K562 (cell line): ENCODE results near the gene NKIRAS2. TPM values are rescaled to one million over a fixed set of nuclear protein-coding genes. Genes with fewer than 3 reads are reported as not detected.

ENCODE experiments used
- POLR2A ChIP-seq: fragments of 450-650 bp; conservative IDR thresholded peaks from 2 replicates; pipeline ENCODE4 v1.6.1; 2016
- SLC30A9 ChIP-seq: fragments of 250-450 bp; sonication (Bioruptor Pico); IDR thresholded peaks from 2 replicates; pipeline ENCODE4 v1.8.0; 2022; ENCODE audit warnings: mild to moderate bottlenecking, moderate library complexity
- SREBF1 ChIP-seq: fragments of 150-350 bp; IDR thresholded peaks from 2 replicates; pipeline ENCODE4 v1.6.1; 2014; ENCODE audit warnings: antibody characterized with exemption, low read depth, low read length, borderline replicate concordance
- TSHZ1 ChIP-seq: fragments of 250-450 bp; sonication (Bioruptor Pico); IDR thresholded peaks from 2 replicates; pipeline ENCODE4 v1.4.0; 2020; ENCODE audit warnings: mild to moderate bottlenecking, moderate library complexity
- ZNF311 ChIP-seq: fragments of 250-450 bp; sonication (Bioruptor Pico); IDR thresholded peaks from 2 replicates; pipeline ENCODE4 v1.4.0; 2020; ENCODE audit warnings: mild to moderate bottlenecking, moderate library complexity
- polyA plus RNA-seq, 8 experiments: library from polyadenylated mRNA; depleted of rRNA in 4 of 8; stranded (reverse) in 5 of 8; unstranded in 3 of 8; fragments of >200 nt; fragmentation: Nextera tagmentation in 2 of 8; fragmentation: Illumina TruSeq in 1 of 8; extraction: Ambion mirVana in 2 of 8; extraction: Trizol in 1 of 8; gene quantifications; 2 replicates each; pipeline versions ENCODE4 v1.2.1 to v1.2.3, GENCODE V29; 2011 to 2014; ENCODE audit warnings: inconsistent platforms in 1 of 8, missing spikeins in 1 of 8
- total RNA-seq, 7 experiments: library from RNA; depleted of rRNA in 6 of 7; stranded (reverse); fragments of >200 nt in 6 of 7; fragmentation: Illumina TruSeq in 2 of 7; extraction: Trizol in 2 of 7; gene quantifications; 2 replicates each; pipeline versions ENCODE4 v1.2.1 to v1.2.3, GENCODE V29; 2011 to 2021; ENCODE audit warnings: low replicate concordance in 1 of 7
- TF ChIP-seq, protein P1 (sequence below): fragments of 450-650 bp; IDR thresholded peaks from 2 replicates; pipeline ENCODE4 v1.6.1; 2017; ENCODE audit warnings: antibody characterized with exemption, mild to moderate bottlenecking
- TF ChIP-seq, protein P2 (sequence below): fragments of 450-650 bp; IDR thresholded peaks from 2 replicates; pipeline ENCODE4 v1.6.1; 2018; ENCODE audit not compliant: partially characterized antibody
- TF ChIP-seq, protein P3 (sequence below): sonication (generic); formaldehyde crosslinking; IDR thresholded peaks from 2 replicates; pipeline ENCODE4 v1.8.1; 2023; ENCODE audit warnings: missing genetic modification reagents, mild to moderate bottlenecking, borderline replicate concordance

NKIRAS2 gene
- total and polyA plus RNA-seq, 9 of the 15 experiments (the other 6 are each of a cell fraction or from before 2014, with no cell fraction given): 10.1 to 65.5 (median 29.8) TPM

DNA sequence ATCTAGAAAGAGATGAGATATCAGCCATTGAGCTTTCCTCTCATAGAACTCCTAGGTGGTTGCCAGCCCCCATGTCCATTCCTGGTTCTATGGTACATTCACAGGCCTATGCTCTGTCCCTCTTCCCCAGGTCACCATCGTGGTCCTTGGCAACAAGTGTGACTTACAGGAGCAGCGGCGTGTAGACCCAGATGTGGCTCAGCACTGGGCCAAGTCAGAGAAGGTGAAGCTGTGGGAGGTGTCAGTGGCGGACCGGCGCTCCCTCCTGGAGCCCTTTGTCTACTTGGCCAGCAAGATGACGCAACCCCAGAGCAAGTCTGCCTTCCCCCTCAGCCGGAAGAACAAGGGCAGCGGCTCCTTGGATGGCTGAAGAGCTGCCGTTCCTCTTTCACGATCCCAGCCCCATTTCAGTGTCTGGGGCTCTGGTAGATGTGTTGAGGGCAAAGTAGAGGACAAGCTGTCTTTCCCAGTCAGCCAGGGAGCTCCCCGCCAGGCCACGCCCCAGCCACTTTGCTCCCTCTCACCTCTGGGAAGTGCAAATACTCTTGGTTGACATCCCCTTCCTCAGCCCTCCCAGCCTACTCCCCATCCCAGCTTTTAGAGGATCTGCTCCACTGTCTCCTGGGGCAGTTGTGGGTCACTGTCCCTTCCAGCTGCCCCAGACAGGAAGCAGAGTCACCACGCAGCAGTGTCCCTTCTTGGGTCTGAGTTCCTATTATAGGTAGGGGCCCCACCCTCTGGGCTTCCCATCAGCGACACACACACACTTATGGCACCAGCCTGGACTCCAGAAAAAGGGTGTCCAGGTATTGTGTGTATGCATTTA, 3.8 kb downstream of the NKIRAS2 start (continued):
- TF ChIP-seq TSHZ1 (CRISPR knock-in tag) (peak; percentile 5; the same call in 1 of the 2 replicates), POLR2A (0 out of 2 replicates have a peak, but pooled peaks have one; percentile 25), SREBF1 (no peak), SLC30A9 (CRISPR knock-in tag) (no peak), ZNF311 (CRISPR knock-in tag) (peak; percentile 87)
- TF ChIP-seq, protein P1, sequence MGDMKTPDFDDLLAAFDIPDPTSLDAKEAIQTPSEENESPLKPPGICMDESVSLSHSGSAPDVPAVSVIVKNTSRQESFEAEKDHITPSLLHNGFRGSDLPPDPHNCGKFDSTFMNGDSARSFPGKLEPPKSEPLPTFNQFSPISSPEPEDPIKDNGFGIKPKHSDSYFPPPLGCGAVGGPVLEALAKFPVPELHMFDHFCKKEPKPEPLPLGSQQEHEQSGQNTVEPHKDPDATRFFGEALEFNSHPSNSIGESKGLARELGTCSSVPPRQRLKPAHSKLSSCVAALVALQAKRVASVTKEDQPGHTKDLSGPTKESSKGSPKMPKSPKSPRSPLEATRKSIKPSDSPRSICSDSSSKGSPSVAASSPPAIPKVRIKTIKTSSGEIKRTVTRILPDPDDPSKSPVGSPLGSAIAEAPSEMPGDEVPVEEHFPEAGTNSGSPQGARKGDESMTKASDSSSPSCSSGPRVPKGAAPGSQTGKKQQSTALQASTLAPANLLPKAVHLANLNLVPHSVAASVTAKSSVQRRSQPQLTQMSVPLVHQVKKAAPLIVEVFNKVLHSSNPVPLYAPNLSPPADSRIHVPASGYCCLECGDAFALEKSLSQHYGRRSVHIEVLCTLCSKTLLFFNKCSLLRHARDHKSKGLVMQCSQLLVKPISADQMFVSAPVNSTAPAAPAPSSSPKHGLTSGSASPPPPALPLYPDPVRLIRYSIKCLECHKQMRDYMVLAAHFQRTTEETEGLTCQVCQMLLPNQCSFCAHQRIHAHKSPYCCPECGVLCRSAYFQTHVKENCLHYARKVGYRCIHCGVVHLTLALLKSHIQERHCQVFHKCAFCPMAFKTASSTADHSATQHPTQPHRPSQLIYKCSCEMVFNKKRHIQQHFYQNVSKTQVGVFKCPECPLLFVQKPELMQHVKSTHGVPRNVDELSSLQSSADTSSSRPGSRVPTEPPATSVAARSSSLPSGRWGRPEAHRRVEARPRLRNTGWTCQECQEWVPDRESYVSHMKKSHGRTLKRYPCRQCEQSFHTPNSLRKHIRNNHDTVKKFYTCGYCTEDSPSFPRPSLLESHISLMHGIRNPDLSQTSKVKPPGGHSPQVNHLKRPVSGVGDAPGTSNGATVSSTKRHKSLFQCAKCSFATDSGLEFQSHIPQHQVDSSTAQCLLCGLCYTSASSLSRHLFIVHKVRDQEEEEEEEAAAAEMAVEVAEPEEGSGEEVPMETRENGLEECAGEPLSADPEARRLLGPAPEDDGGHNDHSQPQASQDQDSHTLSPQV: peak; percentile 93
- TF ChIP-seq, protein P2, sequence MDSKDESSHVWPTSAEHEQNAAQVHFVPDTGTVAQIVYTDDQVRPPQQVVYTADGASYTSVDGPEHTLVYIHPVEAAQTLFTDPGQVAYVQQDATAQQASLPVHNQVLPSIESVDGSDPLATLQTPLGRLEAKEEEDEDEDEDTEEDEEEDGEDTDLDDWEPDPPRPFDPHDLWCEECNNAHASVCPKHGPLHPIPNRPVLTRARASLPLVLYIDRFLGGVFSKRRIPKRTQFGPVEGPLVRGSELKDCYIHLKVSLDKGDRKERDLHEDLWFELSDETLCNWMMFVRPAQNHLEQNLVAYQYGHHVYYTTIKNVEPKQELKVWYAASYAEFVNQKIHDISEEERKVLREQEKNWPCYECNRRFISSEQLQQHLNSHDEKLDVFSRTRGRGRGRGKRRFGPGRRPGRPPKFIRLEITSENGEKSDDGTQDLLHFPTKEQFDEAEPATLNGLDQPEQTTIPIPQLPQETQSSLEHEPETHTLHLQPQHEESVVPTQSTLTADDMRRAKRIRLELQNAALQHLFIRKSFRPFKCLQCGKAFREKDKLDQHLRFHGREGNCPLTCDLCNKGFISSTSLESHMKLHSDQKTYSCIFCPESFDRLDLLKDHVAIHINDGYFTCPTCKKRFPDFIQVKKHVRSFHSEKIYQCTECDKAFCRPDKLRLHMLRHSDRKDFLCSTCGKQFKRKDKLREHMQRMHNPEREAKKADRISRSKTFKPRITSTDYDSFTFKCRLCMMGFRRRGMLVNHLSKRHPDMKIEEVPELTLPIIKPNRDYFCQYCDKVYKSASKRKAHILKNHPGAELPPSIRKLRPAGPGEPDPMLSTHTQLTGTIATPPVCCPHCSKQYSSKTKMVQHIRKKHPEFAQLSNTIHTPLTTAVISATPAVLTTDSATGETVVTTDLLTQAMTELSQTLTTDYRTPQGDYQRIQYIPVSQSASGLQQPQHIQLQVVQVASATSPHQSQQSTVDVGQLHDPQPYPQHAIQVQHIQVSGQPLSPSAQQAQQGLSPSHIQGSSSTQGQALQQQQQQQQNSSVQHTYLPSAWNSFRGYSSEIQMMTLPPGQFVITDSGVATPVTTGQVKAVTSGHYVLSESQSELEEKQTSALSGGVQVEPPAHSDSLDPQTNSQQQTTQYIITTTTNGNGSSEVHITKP: no peak
- TF ChIP-seq, protein P3, sequence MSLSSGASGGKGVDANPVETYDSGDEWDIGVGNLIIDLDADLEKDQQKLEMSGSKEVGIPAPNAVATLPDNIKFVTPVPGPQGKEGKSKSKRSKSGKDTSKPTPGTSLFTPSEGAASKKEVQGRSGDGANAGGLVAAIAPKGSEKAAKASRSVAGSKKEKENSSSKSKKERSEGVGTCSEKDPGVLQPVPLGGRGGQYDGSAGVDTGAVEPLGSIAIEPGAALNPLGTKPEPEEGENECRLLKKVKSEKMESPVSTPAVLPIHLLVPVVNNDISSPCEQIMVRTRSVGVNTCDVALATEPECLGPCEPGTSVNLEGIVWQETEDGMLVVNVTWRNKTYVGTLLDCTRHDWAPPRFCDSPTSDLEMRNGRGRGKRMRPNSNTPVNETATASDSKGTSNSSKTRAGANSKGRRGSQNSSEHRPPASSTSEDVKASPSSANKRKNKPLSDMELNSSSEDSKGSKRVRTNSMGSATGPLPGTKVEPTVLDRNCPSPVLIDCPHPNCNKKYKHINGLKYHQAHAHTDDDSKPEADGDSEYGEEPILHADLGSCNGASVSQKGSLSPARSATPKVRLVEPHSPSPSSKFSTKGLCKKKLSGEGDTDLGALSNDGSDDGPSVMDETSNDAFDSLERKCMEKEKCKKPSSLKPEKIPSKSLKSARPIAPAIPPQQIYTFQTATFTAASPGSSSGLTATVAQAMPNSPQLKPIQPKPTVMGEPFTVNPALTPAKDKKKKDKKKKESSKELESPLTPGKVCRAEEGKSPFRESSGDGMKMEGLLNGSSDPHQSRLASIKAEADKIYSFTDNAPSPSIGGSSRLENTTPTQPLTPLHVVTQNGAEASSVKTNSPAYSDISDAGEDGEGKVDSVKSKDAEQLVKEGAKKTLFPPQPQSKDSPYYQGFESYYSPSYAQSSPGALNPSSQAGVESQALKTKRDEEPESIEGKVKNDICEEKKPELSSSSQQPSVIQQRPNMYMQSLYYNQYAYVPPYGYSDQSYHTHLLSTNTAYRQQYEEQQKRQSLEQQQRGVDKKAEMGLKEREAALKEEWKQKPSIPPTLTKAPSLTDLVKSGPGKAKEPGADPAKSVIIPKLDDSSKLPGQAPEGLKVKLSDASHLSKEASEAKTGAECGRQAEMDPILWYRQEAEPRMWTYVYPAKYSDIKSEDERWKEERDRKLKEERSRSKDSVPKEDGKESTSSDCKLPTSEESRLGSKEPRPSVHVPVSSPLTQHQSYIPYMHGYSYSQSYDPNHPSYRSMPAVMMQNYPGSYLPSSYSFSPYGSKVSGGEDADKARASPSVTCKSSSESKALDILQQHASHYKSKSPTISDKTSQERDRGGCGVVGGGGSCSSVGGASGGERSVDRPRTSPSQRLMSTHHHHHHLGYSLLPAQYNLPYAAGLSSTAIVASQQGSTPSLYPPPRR: no peak
